Upper lobe of left lung (tissue), 4 donors: Measurements from ENCODE around the gene CTNNB1.

Experiments used
- POLR2AphosphoS5 ChIP-seq, 2 donors: sonication (generic); formaldehyde crosslinking; IDR thresholded peaks; one replicate each; pipeline ENCODE4 v1.5.1; 2017; ENCODE audit warnings: antibody characterized with exemption in 2 of 2
- TF ChIP-seq, protein P1 (sequence below), 6 experiments: fragments of 450-650 bp in 4 of 6; fragments of 200-600 bp in 2 of 6; sonication (generic) in 2 of 6; IDR thresholded peaks; one replicate each; pipeline ENCODE4 v1.5.1; 2016 to 2019; ENCODE audit warnings: antibody characterized with exemption in 6 of 6

DNA sequence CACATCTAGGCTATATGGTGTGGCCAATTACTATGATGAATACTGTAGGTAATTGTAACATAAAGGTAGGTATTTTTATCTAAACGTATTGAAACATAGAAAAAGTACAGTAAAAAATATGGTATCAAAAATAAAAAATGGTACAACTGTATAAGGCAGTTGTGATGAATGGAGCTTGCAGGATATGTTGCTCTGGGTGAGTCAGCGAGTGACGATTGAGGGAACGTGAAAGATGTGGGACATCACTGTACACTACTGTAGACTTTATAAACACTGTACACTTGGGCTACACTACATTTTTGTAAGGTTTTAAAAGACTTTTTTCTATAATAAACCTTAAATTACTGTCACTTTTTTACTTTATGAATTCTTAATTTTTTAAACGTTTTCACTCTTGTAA is 10.3 kb downstream of the CTNNB1 start:
- TF ChIP-seq, protein P1, sequence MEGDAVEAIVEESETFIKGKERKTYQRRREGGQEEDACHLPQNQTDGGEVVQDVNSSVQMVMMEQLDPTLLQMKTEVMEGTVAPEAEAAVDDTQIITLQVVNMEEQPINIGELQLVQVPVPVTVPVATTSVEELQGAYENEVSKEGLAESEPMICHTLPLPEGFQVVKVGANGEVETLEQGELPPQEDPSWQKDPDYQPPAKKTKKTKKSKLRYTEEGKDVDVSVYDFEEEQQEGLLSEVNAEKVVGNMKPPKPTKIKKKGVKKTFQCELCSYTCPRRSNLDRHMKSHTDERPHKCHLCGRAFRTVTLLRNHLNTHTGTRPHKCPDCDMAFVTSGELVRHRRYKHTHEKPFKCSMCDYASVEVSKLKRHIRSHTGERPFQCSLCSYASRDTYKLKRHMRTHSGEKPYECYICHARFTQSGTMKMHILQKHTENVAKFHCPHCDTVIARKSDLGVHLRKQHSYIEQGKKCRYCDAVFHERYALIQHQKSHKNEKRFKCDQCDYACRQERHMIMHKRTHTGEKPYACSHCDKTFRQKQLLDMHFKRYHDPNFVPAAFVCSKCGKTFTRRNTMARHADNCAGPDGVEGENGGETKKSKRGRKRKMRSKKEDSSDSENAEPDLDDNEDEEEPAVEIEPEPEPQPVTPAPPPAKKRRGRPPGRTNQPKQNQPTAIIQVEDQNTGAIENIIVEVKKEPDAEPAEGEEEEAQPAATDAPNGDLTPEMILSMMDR (IDR thresholded peaks at IDR 0.05) = no peak
- no peak for TF ChIP-seq POLR2AphosphoS5 (IDR thresholded peaks at IDR 0.05)
